Stimulated activated CD8-positive, alpha-beta memory T cell treated with anti-CD3 and anti-CD28 coated beads, Interleukin-4, amount 100 ng/mL, for 48 hours (primary cell): ENCODE measurements around the gene AP2B1.

Experiments used
- DNase-seq: peaks from one replicate; pipeline ENCODE4 v3.0.0-alpha.2; 2020

The AP2B1 gene

DNA sequence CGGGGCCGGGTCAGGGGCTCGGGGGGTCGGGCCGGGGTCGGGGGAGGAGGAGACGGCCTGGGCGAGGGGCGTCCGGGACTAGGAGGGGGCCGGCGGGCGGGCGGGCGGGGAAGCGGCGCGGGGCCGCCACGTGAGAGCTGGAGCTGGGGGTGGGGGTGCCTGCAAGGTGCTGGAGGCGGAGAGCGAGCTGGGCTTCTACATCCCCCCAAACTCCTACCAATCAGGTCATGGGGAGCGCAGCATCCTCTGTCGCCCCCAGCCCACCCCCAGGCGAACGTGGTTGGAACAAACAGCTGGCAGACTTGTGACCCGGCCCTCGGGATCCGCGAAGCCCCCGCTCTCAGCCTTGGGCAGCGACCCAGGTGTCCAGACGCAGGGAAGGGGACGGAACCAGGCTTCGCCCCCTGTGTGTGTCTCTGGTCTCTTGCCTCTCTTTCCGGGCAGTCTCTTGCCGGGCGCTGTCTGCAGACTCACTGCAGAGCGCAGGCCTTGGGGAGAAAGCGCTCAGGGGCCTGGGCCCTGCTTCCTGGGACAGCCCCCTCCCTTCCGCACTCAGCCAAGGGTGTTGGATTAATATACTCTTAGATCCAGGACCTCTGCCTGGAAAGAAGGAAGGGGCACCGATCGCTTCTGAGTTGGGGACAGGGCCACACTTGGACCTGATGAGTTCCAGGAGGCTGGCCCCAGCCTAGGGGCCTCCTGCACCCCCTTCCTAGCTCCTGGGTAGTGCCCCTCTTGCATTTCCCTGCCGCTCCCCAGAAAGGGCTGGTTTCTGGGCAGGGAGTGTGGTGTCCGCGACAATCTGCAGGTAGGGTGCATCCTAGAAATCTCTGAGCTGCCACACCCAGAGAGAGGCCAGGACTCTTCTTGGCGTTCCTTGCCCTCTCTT, 145.0 kb downstream of the AP2B1 start:
- no peak for DNase-seq

- DNase-seq, result no peak
Observed at GRCh38 chr17:35732806-35733136, 145.6 kb downstream of the AP2B1 start.

DNA sequence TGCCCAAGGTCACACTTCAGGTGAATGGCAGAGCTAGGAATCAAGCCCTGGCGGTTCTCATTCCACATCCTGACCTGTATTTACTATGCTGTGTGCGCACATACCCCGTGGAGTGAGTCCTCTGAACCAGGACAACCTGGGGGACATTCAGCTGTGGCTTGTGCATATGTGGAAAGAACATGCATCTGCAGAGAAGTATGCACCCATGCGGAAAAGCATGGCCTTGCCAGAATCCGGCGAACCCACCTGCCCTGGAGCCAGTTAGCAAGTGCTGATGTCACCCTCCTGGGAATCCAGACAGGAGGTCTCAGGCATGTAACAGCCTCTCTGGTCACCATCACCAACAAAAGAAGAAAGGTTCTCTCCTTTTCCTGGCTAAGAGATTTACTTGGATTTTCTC, 146.2 kb downstream of the AP2B1 start:
- no peak for DNase-seq

DNA sequence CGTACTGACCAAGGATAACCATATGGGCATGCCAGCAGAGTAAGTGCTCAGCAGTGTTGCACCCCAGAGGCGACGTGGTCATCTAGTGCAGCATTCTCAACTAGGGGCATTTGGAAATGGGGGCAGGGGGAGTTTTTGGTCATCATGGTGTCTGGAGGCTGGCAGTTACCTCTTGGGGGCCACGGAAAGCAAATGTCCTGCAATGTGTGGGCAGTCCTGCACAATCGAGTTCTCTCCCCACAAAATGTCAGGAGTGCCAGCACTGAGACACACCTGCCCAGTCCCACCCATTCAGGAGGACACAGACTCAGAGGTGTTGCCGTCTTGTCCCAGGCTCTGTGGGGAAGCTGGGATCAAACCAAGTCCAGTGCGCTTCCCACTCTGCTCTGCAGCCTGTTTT, 147.3 kb downstream of the AP2B1 start:
- DNase-seq, result no peak

- no peak for DNase-seq
Observed at GRCh38 chr17:35735036-35735805, 148.1 kb downstream of the AP2B1 start.

- DNase-seq, result no peak
Observed at GRCh38 chr17:35736236-35736635, 149.1 kb downstream of the AP2B1 start.

GRCh38 chr17:35738519-35739133, 151.5 kb downstream of the AP2B1 start:
- DNase-seq, result peak; percentile 14

DNA sequence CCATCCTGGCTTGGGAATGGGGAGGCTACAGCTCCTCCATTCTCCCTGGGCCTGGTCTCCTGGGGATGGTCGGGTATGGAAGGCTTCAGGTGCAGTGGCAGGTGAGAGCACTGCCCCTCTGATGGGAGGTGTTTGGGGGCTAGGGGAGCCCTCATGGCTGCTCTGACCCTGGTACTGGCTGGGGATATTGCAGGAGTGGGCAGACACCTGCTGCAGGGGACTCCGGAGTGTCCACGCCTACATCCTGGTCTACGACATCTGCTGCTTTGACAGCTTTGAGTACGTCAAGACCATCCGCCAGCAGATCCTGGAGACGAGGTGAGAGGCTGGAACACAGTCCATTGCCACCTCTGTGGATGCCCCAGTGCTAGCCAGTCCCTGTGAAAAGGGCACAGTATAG, 153.1 kb downstream of the AP2B1 start:
- no peak for DNase-seq

- peak; percentile 45 for DNase-seq
Observed at GRCh38 chr17:35740997-35741931, 154.1 kb downstream of the AP2B1 start.

DNA sequence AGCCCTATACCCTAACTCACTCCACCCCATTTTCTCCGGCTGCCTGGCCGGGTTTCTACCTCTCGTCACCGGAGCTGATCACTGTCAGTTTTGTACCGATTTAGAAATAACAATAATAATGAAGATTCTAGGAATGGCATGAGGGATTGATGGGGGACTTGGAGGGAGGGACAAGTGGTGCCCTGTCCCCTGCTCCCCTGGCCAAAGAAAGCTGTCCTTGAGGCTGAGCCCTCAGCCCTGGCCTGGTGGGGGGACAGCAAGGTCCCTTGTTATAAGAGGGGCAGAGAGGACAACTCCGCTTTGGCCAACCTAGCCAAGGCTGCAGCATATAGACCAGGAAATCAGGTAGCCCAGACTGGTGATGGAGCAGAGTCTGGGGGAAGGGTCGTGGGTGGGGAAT, 155.4 kb downstream of the AP2B1 start:
- no peak for DNase-seq

- DNase-seq, result no peak
Observed at GRCh38 chr17:35742896-35743477, 155.9 kb downstream of the AP2B1 start.

DNA sequence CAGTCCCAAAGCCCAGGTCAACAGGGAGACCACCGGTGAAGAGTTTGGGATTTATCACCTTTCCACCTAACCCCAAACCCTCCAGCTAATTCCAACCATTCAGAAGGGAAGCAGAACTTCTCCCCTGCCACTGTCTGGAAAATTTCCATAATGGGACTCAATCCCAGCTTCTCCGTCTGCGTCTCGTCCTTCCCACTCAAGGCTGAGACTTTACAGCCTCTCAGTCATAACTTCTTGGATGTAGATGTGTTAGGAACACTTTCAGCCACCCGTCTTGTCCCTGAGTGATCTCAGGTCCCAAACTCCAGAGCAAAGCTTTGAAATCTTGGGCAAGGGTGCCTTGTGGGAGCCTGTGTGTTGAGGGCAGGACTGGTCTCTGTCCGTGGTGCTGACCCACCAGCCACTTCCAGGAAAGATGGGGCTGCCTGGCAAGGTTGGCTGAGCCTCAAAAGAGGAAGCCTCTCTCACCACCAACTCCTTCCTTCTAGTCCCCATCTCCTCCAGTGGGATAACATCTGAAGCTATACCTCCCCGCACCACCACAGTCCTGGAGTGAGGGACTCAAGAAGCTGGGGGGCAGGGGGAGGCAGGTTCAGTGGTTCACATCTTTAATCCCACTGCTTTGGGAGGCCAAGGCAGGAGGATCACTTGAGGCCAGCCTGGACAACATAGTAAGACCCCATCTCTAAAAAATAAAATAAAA, 156.7 kb downstream of the AP2B1 start:
- peak; percentile 53 for DNase-seq

DNA sequence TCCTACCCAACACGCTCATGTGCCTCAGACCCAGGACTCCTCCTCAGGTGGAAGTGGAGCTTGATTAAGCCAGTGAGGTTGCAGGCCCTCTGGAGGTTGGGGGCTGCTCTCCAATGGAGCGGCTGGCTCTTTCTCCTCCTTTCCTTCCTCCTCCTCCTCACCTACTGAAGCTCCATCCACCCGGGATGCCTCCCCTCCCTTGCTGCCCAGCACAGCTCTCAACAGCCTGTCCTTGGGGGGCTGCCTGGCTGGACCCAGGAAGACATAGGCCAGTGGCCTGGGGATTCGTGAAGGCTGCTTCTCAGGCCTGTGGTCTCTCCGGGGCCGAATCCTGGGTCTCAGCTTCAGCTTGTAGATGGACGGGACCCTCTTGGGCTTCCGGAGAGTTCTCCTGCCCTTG, 157.7 kb downstream of the AP2B1 start:
- DNase-seq, result no peak

DNA sequence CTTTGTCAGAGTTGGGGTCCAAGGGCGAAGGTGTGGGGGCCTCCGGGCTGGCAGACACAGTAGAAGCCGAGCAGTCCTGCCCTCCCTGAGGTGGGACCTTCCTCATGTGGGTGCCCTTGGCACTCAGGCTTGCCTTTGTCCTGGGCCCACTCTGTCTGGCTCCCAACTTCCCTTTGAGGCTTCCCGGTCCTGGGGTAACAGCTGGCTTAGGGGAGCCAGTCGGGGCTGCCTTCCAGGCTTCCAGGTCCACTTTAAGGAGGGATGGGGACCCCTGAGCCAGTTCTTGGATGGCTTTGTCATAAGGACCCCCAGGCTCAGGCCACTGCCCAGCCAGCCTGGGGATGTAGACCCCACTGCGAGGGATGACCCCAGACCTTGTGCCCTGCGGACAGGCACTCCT, 158.1 kb downstream of the AP2B1 start:
- no peak for DNase-seq

GRCh38 chr17:35745749-35746320, 158.7 kb downstream of the AP2B1 start:
- DNase-seq, result no peak

GRCh38 chr17:35747540-35748017, 160.5 kb downstream of the AP2B1 start:
- peak; percentile 88 for DNase-seq

DNA sequence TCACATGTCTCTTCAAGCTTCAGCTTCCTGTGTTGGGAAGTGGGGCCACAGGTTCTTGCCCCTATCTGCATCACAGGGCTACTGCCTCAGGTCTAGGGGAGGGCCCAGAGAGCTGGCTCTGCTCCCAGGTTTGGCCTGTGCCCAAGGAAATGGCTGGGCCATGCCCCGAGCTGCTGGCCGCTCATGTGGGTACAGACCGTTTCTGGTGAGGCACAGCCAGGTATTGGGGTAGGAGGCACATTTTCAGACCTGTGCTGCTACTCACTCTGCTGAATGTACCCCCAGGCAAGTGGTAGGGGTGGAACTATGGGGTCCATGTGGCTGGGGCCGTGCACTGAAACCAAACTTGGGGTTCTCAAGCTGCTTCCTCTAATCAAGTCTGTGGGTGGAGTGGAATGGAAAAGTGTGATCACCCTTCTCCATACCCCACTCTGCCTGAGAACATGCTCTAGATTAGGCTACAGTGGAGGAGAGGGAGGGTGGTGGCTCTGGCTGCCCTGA, 161.3 kb downstream of the AP2B1 start:
- DNase-seq, result no peak

- no peak for DNase-seq
Observed at GRCh38 chr17:35748979-35749378, 161.9 kb downstream of the AP2B1 start.

GRCh38 chr17:35749560-35750412, 162.7 kb downstream of the AP2B1 start:
- peak; percentile 38 for DNase-seq
